HG03378 (cell line): ENCODE results near the gene TNFAIP8L3.

Experiments used
- ATAC-seq: cut with Tn5 transposase; IDR thresholded peaks from one replicate; pipeline ENCODE4 v1.9.1; 2021; ENCODE audit warnings: mild to moderate bottlenecking, moderate library complexity; ENCODE audit not compliant: unreplicated experiment

Gene TNFAIP8L3

GRCh38 chr15:51117270-51117669, 22.6 kb upstream of the TNFAIP8L3 start:
- ATAC-seq, result no peak

GRCh38 chr15:51114437-51115119, 19.9 kb upstream of the TNFAIP8L3 start:
- no peak for ATAC-seq

GRCh38 chr15:51112078-51112477, 17.4 kb upstream of the TNFAIP8L3 start:
- no peak for ATAC-seq

- ATAC-seq, result no peak
Measured at GRCh38 chr15:51111061-51111460, 16.4 kb upstream of the TNFAIP8L3 start.

GRCh38 chr15:51110171-51110570, 15.5 kb upstream of the TNFAIP8L3 start:
- no peak for ATAC-seq

- ATAC-seq, result no peak
Measured at GRCh38 chr15:51108933-51109550, 14.3 kb upstream of the TNFAIP8L3 start.

GRCh38 chr15:51107612-51108011, 12.9 kb upstream of the TNFAIP8L3 start:
- no peak for ATAC-seq

- no peak for ATAC-seq
Measured at GRCh38 chr15:51106481-51106880, 11.8 kb upstream of the TNFAIP8L3 start.

GRCh38 chr15:51105430-51106016, 10.8 kb upstream of the TNFAIP8L3 start:
- no peak for ATAC-seq

- ATAC-seq, result no peak
Measured at GRCh38 chr15:51104512-51104911, 9.8 kb upstream of the TNFAIP8L3 start.

GRCh38 chr15:51103330-51103729, 8.6 kb upstream of the TNFAIP8L3 start:
- no peak for ATAC-seq

- ATAC-seq, result no peak
Measured at GRCh38 chr15:51100785-51101489, 6.2 kb upstream of the TNFAIP8L3 start.

- no peak for ATAC-seq
Measured at GRCh38 chr15:51099185-51099584, 4.5 kb upstream of the TNFAIP8L3 start.

- ATAC-seq, result no peak
Measured at GRCh38 chr15:51098331-51098619, 3.6 kb upstream of the TNFAIP8L3 start.

GRCh38 chr15:51097553-51098330, 3.0 kb upstream of the TNFAIP8L3 start:
- no peak for ATAC-seq

GRCh38 chr15:51096976-51097375, 2.3 kb upstream of the TNFAIP8L3 start:
- no peak for ATAC-seq

- no peak for ATAC-seq
Measured at GRCh38 chr15:51095681-51096331, 1.1 kb upstream of the TNFAIP8L3 start.

- ATAC-seq, result no peak
Measured at GRCh38 chr15:51093839-51094605, 684 bp downstream of the TNFAIP8L3 start.

- ATAC-seq, result no peak
Measured at GRCh38 chr15:51093488-51093838, 1.2 kb downstream of the TNFAIP8L3 start.

GRCh38 chr15:51092480-51093040, 2.1 kb downstream of the TNFAIP8L3 start:
- no peak for ATAC-seq
